ENCODE measurements around the gene DEPDC1B.
A peak's percentile ranks its signal among the peaks of the same experiment; 100 is the strongest.
"Not testable (repeated sequence)": the region's sequence is repeated elsewhere in the genome, so short reads cannot be mapped to it uniquely, and the experiment has no call there.

DEPDC1B gene

GRCh38 chr5:60690326-60690725 lies 9.6 kb downstream of the DEPDC1B start:
- FAIRE-seq: no peak

DNA sequence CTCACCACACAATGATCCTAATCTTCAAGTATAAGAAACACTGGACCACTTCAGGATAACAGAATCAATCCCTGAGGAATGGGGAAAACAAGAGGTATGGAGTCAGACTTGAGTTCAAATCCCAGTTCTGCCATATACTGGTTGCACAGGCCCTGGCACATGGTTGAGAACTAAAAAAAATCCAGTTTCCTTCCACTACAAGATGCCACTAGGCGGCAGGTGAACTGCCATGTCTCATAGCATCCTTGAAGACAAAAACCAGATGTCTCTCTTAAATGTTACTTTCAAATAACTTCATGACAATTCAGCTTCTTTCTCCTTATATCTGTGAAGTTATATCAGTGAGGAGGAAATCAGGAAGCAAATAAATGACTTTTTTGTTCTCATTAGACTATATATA lies 11.0 kb downstream of the DEPDC1B start:
- FAIRE-seq: no peak

GRCh38 chr5:60687927-60688720 lies 11.8 kb downstream of the DEPDC1B start:
- no peak for FAIRE-seq

DNA sequence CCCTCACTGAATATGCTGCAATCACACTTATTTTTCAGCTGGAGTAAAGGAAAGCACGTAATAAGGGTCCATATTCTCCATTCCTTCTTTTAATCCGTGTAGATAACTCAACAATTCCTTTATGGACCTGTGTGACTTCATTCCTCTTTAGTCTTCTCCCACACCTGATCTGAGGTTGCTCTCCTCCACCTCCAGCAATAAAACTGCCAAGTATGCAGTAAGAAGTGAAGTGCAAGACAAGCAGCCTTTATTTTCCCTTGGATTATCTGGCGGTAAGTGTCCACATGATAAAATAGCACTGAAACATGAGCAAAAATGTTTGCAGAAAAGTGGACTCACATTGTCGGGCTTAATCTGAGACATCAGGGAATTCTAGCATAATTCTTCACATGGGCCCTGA lies 13.8 kb downstream of the DEPDC1B start:
- no peak for FAIRE-seq

DNA sequence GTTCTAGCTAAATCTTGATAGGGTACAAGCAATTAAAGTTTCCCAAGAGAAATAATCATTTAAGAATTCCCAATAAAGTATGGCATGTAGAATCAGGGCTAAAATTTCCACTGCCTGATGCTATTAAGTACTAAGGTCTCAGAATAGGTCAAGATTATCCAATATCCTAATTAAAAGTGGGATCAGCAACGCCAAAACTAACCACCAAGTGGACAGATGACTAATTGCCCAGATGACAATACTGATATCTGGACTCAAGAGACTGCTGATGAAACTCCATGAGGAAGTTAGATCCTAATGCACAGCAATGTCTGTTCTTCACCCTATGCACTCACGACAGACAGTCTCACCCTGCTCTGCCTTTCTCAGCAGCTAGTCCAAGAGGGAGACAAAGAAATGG lies 14.3 kb downstream of the DEPDC1B start:
- FAIRE-seq: no peak

- FAIRE-seq: no peak
These were observed 14.9 kb downstream of the DEPDC1B start for GRCh38 chr5:60685028-60685427.

- FAIRE-seq: not testable (repeated sequence)
These were observed 18.0 kb downstream of the DEPDC1B start for GRCh38 chr5:60682007-60682406.

GRCh38 chr5:60679816-60680215 lies 20.1 kb downstream of the DEPDC1B start:
- FAIRE-seq: no peak

- peak; percentile 95 for FAIRE-seq
These were observed 21.9 kb downstream of the DEPDC1B start for GRCh38 chr5:60677850-60678664.

DNA sequence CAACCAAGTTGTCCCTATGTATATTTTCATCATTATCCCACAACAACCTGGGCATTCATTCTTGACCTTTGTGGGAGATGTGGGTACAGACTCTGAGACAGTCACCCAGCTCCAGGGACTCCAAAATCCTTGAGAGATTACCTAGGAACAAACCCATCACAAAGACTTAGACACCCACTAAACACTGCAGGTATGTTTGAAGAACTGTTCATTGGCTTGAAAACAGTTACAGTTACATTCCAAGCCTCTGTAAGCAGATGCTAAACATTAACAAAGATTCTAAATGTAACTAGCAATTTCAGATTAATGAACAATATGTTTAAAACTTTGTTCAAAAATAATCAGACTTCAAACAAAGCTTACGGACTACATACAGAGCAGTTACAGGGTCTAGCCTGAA lies 24.7 kb downstream of the DEPDC1B start:
- FAIRE-seq: no peak

- FAIRE-seq: no peak
These were observed 25.5 kb downstream of the DEPDC1B start for GRCh38 chr5:60674251-60675069.

DNA sequence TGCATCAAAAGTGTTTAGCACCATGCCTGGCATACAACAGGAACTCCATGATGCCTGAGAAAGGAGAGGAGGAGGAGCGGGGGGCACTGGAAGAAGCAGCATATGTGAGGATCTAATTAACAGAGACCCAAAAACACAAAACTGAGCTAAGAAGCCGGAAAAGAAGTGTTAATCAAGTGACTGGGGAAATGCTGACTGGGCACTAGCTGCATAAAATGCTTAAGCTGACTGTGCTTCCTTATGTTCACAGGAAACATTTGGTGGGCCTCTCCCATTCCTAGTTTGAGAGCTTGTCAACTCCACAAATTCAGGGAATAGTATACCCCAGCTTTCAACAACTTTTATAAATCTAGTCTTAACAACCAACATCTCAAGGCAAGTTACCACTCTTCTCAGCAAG lies 26.6 kb downstream of the DEPDC1B start:
- FAIRE-seq: no peak

- FAIRE-seq: no peak
These were observed 27.2 kb downstream of the DEPDC1B start for GRCh38 chr5:60672693-60673264.

DNA sequence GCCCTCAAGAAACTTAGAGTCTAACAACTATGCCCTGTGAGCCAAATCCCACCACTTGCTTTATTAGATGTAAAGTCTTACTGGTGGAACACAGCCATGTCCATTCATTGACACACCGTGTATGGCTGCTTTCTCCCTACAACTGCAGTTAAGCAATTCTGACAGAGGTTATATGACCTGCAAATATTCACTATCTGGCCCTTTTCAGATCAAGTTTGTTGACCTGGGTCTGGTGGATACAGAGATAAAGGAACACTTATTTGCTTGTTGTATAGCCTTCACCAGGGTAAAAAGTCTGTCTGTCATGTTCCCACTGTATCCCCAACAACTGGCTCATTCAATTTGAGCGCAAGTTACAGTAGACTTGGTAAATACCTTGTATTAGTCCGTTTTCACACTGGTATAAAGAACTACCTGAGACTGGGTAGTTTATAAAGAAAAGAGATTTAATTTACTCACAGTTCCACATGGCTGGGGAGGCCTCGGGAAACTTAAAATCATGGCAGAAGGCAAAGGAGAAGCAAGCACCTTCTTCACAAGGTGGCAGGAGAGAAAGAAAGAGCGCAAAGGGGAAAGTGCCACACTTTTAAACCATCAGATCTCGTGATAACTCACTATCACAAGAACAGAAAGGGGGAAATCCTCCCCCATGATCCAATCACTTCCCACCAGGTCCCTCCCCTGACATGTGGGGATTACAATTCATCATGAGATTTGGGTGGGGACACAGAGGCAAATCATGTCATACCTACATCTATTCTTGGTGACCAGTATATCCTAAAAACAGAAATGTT lies 27.9 kb downstream of the DEPDC1B start:
- no peak for FAIRE-seq

DNA sequence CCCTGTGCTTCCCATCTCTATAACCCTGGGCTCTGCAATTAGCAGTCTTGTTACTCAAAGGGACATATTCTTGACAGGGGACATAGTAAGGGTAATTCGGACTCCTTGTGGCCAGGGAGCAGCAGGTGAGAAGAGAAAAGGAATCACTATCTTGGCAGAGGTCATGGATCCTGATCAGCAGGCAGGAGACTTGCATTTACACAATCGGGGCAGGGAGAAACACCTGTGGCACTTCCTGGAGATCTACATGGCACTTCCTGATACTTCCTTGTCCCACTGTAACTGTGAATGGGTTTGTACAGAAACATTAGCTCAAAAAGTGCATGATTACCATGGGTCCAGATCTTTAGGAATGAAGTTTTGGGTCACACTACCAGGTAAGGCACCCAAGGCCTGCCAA lies 29.2 kb downstream of the DEPDC1B start:
- no peak for FAIRE-seq

DNA sequence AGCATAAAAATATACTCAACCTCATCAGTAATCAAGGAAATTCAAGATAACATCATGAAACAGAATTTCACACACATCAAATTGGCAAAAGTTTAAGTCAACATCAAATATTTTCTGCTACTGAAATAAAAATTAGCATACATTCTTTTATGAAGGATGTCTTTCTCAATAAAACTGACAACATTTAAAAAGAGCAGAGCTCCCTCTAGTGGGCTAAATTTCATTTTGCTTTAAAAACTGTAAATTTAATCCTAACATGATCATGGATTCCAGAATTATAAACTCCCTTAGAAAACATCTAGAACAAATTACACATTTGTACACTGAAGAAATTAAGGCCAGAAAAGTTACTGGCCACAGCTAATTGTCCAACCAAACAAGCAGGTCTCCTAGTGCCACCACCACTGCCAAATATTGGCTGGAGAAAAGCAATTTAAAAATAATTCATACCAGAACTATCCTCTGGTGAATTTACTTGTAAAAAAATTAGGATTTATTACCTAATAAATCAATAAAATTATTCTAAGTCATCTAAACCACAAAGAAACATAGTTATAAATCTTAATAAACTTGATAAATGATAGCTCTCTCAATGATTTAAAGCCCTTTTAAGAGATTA lies 31.2 kb downstream of the DEPDC1B start:
- peak; percentile 99 for FAIRE-seq

- no peak for FAIRE-seq
These were observed 47.9 kb downstream of the DEPDC1B start for GRCh38 chr5:60651872-60652620.

DNA sequence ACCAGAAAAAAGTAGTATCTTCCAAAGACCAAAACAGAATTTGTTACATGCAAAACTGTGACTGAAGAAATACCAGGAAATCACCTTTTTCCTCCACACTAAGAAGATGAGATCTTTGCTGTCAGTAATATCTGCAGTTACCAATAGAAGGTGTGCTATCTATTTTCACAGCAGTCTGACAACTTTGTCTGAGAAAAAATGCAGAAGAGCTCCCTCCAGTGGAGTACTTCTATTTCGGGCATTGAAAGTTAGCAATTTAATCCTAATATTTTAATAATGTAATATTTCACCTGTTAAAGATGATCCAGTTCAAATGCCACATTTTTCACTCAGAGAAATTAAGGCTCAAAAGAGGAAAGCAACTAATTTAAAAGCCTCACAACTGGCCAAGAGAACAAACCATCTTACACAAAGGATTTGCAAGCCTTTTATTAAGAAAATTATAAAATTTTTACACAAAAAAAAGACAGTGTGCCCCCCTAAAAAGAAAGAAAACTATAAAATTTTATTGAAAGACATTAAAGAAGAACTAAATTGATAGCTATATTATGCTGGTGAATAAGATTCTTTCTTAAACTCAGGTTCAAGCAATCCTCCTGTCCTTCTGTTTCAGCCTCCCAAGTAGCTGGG lies 50.6 kb downstream of the DEPDC1B start:
- FAIRE-seq: peak; percentile 69

- no peak for FAIRE-seq
These were observed 51.8 kb downstream of the DEPDC1B start for GRCh38 chr5:60648175-60648574.

DNA sequence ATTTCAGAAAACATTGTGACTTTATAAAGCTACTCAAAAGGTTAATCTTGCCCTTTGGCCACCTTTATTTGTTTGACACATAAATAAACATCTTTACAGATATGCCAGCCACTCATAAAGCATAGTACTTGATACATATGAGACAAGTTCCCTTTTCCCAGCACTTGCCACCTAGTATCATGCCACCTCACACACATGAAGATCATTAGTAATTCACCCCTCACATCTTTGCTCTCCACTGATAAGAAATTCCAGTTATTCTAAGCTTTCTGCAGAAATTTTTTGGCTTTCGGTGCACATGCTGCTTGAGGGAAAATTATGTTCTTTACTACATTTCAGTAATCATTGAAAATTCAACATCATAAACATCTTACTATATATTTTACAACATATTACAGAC lies 59.1 kb downstream of the DEPDC1B start:
- no peak for FAIRE-seq
